GM21526 (cell line): Measurements from ENCODE around the gene PRDM8.
"Not testable (repeated sequence)": the region's sequence is repeated elsewhere in the genome, so short reads cannot be mapped to it uniquely, and the experiment has no call there.

Source experiments
- ATAC-seq: cut with Tn5 transposase; IDR thresholded peaks from one replicate; pipeline ENCODE4 v1.9.1; 2021; ENCODE audit warnings: moderate library complexity; ENCODE audit not compliant: unreplicated experiment, low FRiP score

The PRDM8 gene

GRCh38 chr4:80225595-80225994 is 28.3 kb downstream of the PRDM8 start:
- no peak for ATAC-seq

- ATAC-seq = no peak
These were observed 28.8 kb downstream of the PRDM8 start for GRCh38 chr4:80226094-80226493.

GRCh38 chr4:80228460-80228859 is 31.2 kb downstream of the PRDM8 start:
- no peak for ATAC-seq

- no peak for ATAC-seq
These were observed 31.8 kb downstream of the PRDM8 start for GRCh38 chr4:80229128-80229527.

GRCh38 chr4:80229590-80229989 is 32.3 kb downstream of the PRDM8 start:
- ATAC-seq = peak; percentile 86

GRCh38 chr4:80231180-80231579 is 33.9 kb downstream of the PRDM8 start:
- no peak for ATAC-seq

- ATAC-seq = no peak
These were observed 35.5 kb downstream of the PRDM8 start for GRCh38 chr4:80232707-80233370.

GRCh38 chr4:80233390-80233789 is 36.1 kb downstream of the PRDM8 start:
- ATAC-seq = no peak

GRCh38 chr4:80235451-80235850 is 38.1 kb downstream of the PRDM8 start:
- ATAC-seq = no peak

GRCh38 chr4:80237992-80238391 is 40.7 kb downstream of the PRDM8 start:
- no peak for ATAC-seq

GRCh38 chr4:80239480-80240150 is 42.3 kb downstream of the PRDM8 start:
- ATAC-seq = no peak

GRCh38 chr4:80240976-80241375 is 43.7 kb downstream of the PRDM8 start:
- ATAC-seq = no peak

- ATAC-seq = no peak
These were observed 46.1 kb downstream of the PRDM8 start for GRCh38 chr4:80243274-80244018.

GRCh38 chr4:80247484-80247883 is 50.2 kb downstream of the PRDM8 start:
- ATAC-seq = not testable (repeated sequence)

- ATAC-seq = no peak
These were observed 51.8 kb downstream of the PRDM8 start for GRCh38 chr4:80249144-80249543.

GRCh38 chr4:80252427-80252826 is 55.1 kb downstream of the PRDM8 start:
- ATAC-seq = no peak

GRCh38 chr4:80252953-80253352 is 55.6 kb downstream of the PRDM8 start:
- ATAC-seq = no peak

- ATAC-seq = no peak
These were observed 56.2 kb downstream of the PRDM8 start for GRCh38 chr4:80253510-80253909.
